ENCODE results near the gene MMS19.

DNA sequence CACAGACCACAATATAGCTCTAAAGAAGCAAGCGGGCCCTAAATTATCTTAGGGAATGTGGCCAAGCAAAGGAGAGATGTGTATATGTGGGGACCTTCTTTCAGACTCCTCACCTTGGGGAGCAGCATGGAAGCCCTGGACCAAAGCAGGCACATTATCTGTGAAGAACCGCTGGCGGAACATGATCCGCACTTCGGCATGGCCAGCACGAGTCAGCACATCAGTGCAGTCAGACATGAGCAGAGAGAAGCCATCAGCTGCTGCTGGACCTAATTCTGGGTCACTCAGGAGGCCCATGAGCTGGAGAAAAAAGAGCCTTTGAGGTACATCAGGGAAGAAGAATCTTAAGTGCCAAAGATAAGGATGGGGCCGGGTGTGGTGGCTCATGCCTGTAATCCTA is 38.3 kb downstream of the MMS19 start:
- no peak for TF ChIP-seq CTCF (IDR thresholded peaks at IDR 0.05)
- no peak for TF ChIP-seq POLR2A (IDR thresholded peaks at IDR 0.05)
- TF ChIP-seq EP300 (IDR thresholded peaks at IDR 0.05), result no peak
